Measurements from ENCODE around the gene NEURL1. TPM values are rescaled to one million over a fixed set of nuclear protein-coding genes. Genes with fewer than 3 reads are reported as not detected.

The NEURL1 gene
- total RNA-seq, 2 experiments from 2014 or later: 0.47 TPM; not detected in 1

GRCh38 chr10:103610921-103611511, 117.5 kb downstream of the NEURL1 start:
- BruUV-seq (replicated peaks): no TSS peak
- DNase-seq (ENCODE audit: low spot score): no peak
- Histone ChIP-seq H3K4me1 (ENCODE audit: insufficient read depth, low read length, poor library complexity, severe bottlenecking) (no peaks in the 10 kb centered on the region), H3K79me2 (ENCODE audit: insufficient read depth, low read depth, low read length) (no peaks in the 10 kb centered on the region), H3K4me2 (ENCODE audit: low read length) (no peak overlapping the region), H3K9me3 (ENCODE audit: low read length) (no peaks in the 10 kb centered on the region), H2AFZ (ENCODE audit: low read length) (no peak overlapping the region), H3K27ac (ENCODE audit: low read depth, low read length, poor library complexity, severe bottlenecking) (no peak overlapping the region), H4K20me1 (ENCODE audit: insufficient read depth, low read length) (no peaks in the 10 kb centered on the region), H3K4me3 (ENCODE audit: low read depth, low read length, poor library complexity, severe bottlenecking) (no peak overlapping the region), H3K9me2 (ENCODE audit: insufficient read depth, low read length) (no peaks in the 10 kb centered on the region), H3K36me3 (ENCODE audit: insufficient read depth, low read length) (no peaks in the 10 kb centered on the region)
- CTCF ChIA-PET (ENCODE audit: unreplicated experiment): interaction anchor here (1.2 kb wide), 1 partner anchor 11 kb away, joined by 3 read pairs; no protein-coding TSS in a partner anchor
- TF ChIP-seq EZH2phosphoT487 (IDR thresholded peaks at IDR 0.05; ENCODE audit: borderline replicate concordance, low read depth, low read length): no peak
- TF ChIP-seq CTCF (conservative IDR thresholded peaks at IDR 0.05; ENCODE audit: low read length): no peak
- intact Hi-C loops (cut with micrococcal nuclease; ENCODE audit: unreplicated experiment): no loop called here
- POLR2A ChIA-PET: no interaction called here

GRCh38 chr10:103612462-103613365, 119.2 kb downstream of the NEURL1 start:
- Histone ChIP-seq H3K36me3 (ENCODE audit: insufficient read depth, low read length) (no peaks in the 10 kb centered on the region), H3K9me3 (ENCODE audit: low read length) (no peaks in the 10 kb centered on the region), H2AFZ (ENCODE audit: low read length) (no peak overlapping the region), H3K9me2 (ENCODE audit: insufficient read depth, low read length) (no peaks in the 10 kb centered on the region), H3K4me3 (ENCODE audit: low read depth, low read length, poor library complexity, severe bottlenecking) (no peak overlapping the region), H3K4me2 (ENCODE audit: low read length) (no peak overlapping the region), H3K27ac (ENCODE audit: low read depth, low read length, poor library complexity, severe bottlenecking) (no peak overlapping the region), H3K79me2 (ENCODE audit: insufficient read depth, low read depth, low read length) (no peaks in the 10 kb centered on the region), H3K4me1 (ENCODE audit: insufficient read depth, low read length, poor library complexity, severe bottlenecking) (no peaks in the 10 kb centered on the region), H4K20me1 (ENCODE audit: insufficient read depth, low read length) (no peaks in the 10 kb centered on the region)
- CTCF ChIA-PET (ENCODE audit: unreplicated experiment): interaction anchor here (0.6 to 0.9 kb wide), 2 partner anchors 24 to 66 kb away, joined by 3 to 4 read pairs; no protein-coding TSS in a partner anchor
- TF ChIP-seq CTCF (conservative IDR thresholded peaks at IDR 0.05; ENCODE audit: low read length) (no peak), EZH2phosphoT487 (IDR thresholded peaks at IDR 0.05; ENCODE audit: borderline replicate concordance, low read depth, low read length) (no peak)
- DNase-seq (ENCODE audit: low spot score): no peak
- no TSS peak for BruUV-seq (replicated peaks)
- intact Hi-C loops (cut with micrococcal nuclease; ENCODE audit: unreplicated experiment): no loop called here
- POLR2A ChIA-PET: interaction anchor here (1.6 kb wide), 1 partner anchor 8 kb away, joined by 4 read pairs; no protein-coding TSS in a partner anchor
